Measurements from ENCODE around the gene ARHGAP22.

GRCh38 chr10:48494611-48495010 lies 110.3 kb downstream of the ARHGAP22 start:
- no peak for TF ChIP-seq CTCF (IDR thresholded peaks at IDR 0.05)
- TF ChIP-seq POLR2A (IDR thresholded peaks at IDR 0.05), result no peak
- no peak for TF ChIP-seq EP300 (IDR thresholded peaks at IDR 0.05)
- TF ChIP-seq POLR2AphosphoS5 (IDR thresholded peaks at IDR 0.05), result no peak

Measured in upper lobe of left lung (tissue), 4 donors.